Subcutaneous adipose tissue (tissue), 4 donors: ENCODE measurements around the gene CA9. TPM values are rescaled to one million over a fixed set of nuclear protein-coding genes. Genes with fewer than 3 reads are reported as not detected.

Experiments
- CTCF ChIP-seq: fragments of 450-650 bp; IDR thresholded peaks from one replicate; pipeline ENCODE4 v1.5.1; 2016; ENCODE audit warnings: low read depth, mild to moderate bottlenecking, control low read depth, antibody characterized with exemption, moderate library complexity
- total RNA-seq, 4 donors: library from RNA; depleted of rRNA; stranded (reverse); fragments of >200 nt; gene quantifications; one replicate each; pipeline ENCODE4 v1.1.0, GENCODE V29; 2016

The CA9 gene
- total RNA-seq, 4 donors from 2014 or later, result not detected

- TF ChIP-seq CTCF, result no peak
Measured at GRCh38 chr9:35723426-35723825, 49.7 kb downstream of the CA9 start.

GRCh38 chr9:35723908-35724307 is 50.2 kb downstream of the CA9 start:
- TF ChIP-seq CTCF, result no peak

GRCh38 chr9:35725362-35725761 is 51.6 kb downstream of the CA9 start:
- TF ChIP-seq CTCF, result no peak

- no peak for TF ChIP-seq CTCF
Measured at GRCh38 chr9:35726931-35727330, 53.2 kb downstream of the CA9 start.

- TF ChIP-seq CTCF, result no peak
Measured at GRCh38 chr9:35727676-35728040, 53.9 kb downstream of the CA9 start.

GRCh38 chr9:35728041-35728971 is 54.6 kb downstream of the CA9 start:
- no peak for TF ChIP-seq CTCF

GRCh38 chr9:35729101-35729500 is 55.4 kb downstream of the CA9 start:
- TF ChIP-seq CTCF, result no peak
